Stimulated activated CD8-positive, alpha-beta memory T cell treated with anti-CD3 and anti-CD28 coated beads, Interleukin-4, amount 100 ng/mL, for 48 hours (primary cell): Measurements from ENCODE around the gene MAEA.
A peak's percentile ranks its signal among the peaks of the same experiment; 100 is the strongest.

ENCODE experiments used
- DNase-seq: peaks from one replicate; pipeline ENCODE4 v3.0.0-alpha.2; 2020

Gene MAEA

DNA sequence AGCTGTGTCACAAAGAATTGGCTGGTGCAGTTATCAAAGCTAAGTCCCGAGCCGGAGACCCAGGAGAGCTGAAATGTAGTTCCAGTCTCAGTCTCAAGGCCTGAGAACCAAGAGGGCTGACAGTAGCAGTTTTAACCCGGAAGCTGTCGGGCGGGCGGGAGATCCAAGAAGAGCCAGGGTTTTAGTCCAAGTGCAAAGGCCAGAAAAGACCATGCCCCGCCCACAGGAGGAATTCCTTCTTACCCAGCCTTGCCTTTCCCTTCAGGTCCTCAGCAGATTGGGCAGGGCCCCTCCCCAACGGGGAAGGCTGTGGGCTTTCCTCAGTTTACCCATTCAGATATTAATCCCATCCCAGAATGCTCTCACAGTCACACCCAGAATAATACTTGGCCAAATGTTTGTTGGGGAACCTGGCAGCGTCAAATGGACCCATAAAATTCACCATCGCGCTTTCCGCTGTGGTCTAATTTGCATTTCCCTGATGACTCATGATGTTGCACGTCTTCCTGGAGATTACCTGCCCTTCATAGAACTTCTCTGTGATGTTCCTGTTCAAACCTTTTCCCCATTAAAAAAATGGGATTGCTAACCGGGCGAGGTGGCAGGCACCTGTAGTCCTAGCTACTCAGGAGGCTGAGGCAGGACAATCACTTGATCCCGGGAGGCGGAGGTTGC is 16.2 kb downstream of the MAEA start:
- peak; percentile 59 for DNase-seq

DNA sequence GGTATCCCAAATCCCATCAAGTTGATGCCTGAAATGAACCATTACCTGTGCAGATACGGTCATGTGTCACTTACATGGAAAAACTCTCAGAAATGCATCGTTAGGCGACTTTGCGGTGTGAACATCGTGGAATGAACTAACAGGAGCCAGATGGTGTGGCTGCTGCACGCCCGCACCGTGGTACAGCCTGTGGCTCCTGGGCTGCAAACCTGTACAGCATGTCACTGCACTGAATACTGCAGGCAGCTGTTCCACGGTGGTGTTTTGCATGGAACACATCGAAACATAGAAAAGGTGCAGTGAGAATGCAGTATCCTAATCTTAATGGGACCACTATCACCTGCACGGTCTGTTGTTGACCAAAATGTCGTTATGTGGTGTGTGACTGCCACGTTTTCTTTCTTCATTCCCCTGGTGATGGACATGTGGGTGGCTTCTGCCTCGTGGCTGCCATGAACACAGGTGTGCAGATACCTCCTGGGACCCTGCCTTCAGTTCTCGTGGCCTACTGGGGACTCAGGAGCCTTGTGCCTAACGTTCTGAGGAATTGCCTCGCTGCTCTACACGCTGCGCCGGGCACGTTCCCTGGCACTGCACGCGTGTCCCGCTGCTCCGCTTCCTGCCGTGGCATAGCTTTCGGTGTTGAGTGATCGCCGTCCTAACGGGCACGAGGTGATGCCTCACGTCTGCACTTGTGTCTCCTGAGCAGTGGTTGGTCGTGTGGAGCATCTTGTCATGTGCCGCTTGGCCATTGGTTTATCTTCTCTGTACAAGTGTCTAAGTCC is 18.5 kb downstream of the MAEA start:
- DNase-seq = no peak

DNA sequence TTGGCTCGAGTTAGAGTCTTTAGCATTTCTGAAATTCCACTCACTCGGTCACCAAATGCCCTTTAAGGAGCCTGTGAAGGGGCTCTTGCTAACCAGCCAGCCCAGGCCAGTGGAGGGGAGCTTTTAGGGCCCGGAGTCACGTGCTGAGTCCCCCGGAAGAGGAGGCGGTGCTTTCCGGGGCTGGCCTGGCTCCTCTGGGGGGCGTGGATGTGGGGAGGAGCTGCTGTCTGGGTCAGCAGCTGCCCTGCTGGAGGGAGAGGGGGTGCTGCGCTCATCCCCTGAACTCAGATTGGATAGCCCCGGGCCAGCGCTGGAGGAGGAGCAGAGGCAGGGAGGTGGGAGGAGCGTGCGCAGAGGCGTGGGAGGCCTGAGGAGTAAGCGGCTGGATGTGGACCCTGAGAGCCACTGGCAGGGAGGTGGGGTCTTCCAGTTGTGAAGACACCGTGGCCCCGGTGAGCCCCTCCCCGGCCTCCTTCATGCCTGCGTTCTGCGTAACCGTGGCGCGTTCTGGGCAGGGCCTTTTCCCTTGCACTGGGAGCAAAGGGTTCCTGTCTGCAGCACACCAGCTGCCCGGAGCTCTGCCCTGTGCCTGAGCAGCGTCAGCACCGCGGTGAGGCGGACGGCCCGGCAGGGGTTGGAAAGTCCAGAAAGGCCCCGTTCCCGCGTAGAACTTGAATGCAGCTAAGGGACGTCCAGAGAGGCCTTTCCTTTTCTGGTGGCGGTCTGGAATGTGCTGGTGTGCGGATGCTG is 19.7 kb downstream of the MAEA start:
- peak; percentile 75 for DNase-seq

DNA sequence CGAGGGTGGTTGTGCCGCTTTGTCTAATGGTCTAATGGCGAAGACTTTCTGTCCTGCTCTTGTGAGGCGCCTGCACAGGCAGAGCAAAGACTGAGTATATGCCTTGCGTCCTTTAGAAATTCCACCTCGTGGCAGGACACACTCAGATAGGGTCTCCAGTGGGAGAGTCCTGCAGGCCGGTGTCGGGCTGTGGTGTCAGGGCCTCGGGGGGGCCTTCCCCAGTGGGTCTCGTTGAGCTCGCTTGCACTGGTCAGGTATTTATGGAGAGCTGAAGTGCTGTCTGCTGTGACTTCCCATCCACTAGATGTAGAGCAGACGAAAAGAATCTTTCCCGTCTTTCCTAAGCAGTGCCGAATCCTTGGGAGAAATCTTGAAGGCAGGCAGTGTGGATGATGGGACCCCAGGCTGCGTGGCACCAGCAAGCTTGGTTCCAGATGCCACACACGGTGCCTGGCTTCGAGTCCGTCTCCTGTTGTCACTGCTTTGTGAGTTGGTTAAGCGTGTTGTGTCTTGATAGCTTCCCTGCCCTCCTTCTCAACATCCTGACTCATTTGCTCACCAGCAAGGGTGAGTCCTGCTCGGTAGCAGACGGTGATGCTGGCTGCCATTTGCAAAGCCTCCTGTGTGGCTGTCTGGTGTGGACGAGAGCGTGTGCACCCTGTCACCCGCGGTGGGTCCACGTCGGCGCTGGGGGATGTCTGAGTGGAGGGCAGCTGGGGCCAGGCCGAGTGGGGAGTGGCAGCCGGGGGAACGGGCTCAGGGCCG is 20.5 kb downstream of the MAEA start:
- DNase-seq = no peak

DNA sequence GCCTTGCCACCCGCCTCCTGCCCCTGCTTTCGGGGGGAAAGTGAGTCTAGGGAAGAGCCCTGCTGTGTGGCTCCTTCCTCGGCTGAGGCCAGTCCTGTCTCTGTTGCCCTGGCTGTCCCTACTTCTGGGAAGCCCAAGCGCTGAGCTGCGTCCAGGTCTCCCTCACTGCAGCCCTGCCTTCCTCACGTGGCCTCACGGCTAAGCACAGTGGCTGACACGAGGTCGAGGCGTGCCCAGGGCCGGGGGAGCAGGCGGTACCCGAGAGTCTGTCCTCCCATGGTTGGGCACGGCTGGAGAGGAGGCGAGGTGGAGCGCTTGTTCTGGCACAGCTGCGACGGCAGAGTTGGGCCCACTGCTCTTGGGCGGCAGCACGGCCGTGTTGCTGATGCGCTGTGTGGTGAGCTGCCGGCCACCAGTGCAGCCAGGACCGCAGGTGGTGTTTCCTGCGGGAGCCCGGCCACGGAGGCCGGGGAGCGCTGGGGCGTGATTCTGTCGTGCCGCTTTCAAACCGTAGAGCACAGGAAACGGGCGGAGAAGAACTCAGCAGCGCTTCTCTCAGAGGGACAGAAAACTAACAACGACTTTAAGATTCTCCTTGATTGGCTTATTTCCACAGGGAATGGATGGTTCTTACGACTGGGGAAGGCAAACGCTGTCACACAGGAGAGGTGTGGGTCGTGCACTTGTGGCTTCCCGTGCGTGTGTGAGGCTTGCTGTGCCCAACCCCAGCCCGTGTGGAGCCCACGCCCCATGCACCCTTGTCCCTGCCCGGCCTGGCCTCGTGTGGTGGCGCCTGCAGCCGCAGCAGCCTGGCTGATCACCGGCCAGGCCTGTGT is 21.3 kb downstream of the MAEA start:
- DNase-seq = no peak

DNA sequence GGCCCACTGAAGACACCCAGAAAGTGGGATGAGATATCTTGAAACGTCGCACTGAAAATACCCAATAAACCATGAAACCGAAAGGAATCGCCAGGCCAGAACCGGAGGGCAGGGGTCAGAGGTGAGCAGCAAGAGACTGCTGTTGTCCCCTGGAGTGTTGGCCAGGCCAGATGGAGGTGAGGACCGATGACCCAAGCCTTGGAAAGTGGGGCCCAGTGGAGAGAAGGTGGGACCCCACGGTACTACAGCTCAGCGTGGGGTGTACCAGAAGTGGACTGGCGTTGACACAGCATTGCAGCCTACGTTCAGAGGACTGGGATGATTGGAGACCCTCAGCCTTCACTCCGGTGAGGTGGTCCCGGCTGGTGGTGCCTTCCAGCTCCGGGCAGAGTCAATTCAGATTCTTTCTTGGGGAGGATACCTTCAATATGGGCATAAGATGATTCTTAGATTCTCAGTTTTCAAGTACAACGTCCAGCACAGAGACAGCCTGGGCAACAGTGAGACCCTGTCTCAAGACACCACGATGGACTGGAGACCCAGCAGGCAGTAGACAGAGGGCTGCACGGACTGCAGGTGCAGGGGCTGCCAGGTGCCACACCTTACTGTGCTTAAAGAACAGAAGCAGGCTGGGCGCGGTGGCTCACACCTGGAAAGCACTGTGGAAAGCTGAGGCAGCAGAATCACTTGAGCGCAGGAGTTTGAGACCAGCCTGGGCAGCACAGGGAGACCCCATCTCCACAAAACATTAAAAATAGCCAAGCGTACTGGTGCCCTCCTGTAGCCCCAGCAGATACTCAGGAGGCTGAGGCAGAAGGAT is 23.3 kb downstream of the MAEA start:
- no peak for DNase-seq

DNA sequence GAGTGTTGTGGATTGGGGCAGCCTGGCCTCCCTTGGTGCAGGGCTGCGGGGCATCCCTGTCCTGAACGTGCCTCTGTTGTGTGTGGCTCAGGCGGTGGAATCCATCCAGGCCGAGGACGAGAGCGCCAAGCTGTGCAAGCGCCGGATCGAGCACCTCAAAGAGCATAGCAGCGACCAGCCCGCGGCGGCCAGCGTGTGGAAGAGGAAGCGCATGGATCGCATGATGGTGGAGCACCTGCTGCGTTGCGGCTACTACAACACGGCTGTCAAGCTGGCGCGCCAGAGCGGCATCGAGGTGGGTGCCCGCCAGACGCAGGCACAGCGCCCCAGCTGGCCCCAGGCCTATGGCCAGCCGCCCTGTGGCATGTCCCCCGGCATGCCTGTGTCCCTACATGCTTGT is 25.6 kb downstream of the MAEA start:
- no peak for DNase-seq

DNA sequence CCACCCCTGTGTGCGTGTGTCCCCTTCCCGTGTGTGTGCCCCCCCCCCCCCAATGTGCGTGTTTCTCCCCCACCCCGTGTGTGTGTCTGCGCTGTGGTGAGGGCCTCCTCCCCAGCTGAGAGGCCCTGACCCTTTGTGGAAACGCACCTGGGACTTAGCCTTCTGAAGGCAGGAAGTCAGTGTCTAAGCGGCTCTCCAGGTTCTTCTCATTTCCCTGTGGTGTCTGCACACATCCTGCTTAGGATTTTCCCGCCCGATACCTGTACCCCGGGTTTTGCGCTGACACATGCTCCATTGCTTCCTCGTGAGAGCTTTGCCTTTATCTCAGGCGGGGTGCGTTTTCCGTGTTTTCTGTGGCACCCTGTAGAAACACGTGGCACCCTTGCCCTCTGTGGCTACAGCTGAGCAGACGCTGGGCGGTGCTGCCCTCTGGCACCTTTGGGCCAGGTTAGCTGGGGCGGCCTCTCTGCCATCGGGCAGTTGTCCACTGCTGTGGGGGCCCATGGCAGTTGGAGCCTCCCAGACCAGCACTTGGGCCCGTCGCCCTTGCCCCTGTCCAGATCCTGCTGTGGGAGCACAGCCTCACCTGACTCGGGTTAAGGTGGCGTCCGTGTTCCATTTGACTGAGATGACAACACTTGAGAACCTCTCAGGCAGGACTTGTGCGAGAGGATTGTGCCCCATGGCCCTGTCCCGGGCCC is 26.3 kb downstream of the MAEA start:
- DNase-seq = no peak

DNA sequence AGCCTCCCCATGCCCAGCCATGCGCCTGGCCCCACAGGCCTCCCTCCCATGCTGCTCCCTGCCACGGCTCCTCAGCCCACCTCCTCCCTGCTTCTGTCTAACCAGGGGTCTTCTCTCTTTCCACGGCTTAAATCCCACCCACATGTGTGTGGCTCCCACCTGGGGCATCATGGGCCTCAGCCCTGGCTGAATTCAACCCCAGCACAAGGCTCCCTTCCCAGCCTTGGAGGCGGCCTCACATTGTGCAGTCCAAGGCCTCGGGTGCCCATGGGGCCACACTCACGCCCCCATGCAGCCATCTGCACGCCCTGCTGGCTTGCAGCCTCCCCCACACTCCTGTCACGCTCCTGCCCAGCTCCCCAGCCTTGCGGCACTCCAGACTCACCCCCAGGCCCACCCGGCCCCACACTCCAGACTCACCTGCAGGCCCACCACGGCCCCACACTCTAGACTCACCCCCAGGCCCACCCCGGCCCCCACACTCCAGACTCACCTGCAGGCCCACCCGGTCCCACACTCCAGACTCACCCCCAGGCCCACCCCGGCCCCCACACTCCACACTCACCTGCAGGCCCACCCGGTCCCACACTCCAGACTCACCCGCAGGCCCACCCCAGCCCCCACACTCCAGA is 27.0 kb downstream of the MAEA start:
- DNase-seq = no peak

DNA sequence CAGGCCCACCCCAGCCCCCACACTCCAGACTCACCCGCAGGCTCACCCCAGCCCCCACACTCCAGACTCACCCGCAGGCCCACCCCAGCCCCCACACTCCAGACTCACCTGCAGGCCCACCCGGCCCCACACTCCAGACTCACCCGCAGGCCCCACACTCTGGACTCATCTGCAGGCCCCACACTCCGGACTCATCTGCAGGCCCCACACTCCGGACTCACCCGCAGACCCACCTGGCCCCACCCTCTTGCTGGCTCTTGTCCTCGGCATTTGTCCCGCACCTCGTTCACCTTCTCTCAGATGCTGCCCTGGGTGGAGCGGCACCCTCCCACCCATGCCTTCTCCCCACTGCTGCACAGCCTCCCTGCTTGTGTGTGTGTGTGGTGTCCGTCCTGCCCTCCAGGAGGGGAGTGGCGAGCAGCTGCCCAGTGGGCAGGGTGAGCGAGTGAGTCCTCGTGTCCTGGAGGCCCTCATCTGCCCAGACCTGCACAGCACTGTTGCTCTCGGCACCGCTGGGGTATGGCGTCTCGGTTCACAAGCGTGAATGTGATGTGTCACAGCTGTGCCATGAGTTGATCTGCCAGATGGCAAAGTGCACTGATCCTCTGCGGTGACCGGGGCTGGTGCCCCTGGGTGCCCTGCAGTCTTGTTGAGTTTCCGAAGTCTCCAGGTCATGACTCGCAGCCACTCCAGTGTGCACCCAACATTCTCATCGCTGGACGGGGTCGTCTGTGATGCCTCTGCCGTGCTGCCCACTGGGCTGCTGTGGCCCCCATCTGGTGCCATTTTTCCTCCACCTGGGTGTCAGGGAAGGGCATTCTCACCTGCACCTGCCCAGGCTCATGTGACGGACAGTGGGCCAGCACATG is 27.7 kb downstream of the MAEA start:
- DNase-seq = no peak

DNA sequence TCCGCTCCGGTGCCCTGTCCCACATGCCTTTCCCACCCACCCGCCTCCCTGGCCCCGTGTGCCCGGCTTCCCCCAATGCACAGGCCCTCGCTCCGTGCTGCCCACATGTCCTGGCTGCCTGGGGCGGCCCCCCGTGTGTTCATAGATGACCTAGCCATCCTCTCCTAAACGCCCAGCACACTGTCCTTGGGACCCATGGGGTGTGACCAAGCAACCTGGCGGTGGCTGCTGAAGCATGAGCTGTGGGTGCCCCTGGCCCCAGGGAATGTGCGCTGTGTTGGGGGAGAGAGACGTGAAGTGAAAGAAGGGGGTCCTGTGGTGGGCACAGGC is 28.3 kb downstream of the MAEA start:
- no peak for DNase-seq

DNA sequence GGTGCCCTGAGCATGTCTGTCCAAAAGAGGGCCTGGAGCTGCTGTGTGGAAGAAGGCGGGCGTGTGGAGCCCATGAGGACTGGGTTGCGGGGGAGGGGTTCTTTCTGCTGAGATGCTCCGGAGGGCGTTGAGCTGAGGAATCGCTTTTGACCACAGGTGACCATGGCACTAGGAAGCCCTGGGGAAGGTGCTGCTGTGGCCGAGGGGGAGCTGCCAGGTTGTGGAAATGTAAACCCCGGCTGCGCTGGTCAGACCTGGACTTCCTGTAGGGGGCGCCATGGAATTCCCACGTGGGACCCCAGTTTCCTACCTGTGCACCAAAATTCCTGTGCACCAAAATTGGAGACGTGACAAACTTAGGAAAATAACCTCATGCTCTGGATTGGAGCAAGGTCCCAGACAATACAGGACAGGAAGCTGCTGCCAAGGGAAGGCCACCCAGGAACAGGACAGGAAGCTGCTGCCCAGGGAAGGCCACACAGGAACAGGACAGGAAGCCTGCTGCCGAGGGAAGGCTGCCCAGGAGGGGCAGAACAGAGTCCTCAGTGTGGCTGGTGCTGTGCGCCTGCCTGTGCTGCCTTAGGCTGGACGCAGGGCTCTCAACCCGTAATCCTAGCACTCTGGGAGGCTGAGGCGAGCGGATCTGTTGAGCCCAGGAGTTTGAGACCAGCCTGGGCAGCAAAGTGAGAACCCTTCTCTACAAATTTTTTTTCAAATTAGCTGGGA is 29.0 kb downstream of the MAEA start:
- DNase-seq = peak; percentile 61

DNA sequence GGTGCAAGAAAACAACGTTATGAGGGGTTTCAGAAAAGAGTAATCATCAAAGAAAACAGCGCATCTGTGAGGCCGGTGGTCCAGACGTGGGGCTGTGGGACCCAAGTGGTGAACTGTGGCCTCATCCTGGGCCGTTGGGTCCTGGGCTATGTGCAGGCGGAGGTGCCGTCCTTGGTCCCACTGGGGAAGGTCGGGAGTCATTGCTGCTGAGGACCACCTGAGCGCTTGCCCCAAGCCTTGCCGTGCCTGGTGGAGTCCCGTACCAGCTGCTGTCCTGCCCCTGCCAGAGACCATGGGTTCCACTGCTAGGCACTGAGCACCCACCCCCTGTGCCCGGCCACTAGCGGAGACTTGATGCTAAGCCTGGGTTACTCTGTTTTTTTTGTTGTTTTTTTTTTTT is 31.8 kb downstream of the MAEA start:
- no peak for DNase-seq

DNA sequence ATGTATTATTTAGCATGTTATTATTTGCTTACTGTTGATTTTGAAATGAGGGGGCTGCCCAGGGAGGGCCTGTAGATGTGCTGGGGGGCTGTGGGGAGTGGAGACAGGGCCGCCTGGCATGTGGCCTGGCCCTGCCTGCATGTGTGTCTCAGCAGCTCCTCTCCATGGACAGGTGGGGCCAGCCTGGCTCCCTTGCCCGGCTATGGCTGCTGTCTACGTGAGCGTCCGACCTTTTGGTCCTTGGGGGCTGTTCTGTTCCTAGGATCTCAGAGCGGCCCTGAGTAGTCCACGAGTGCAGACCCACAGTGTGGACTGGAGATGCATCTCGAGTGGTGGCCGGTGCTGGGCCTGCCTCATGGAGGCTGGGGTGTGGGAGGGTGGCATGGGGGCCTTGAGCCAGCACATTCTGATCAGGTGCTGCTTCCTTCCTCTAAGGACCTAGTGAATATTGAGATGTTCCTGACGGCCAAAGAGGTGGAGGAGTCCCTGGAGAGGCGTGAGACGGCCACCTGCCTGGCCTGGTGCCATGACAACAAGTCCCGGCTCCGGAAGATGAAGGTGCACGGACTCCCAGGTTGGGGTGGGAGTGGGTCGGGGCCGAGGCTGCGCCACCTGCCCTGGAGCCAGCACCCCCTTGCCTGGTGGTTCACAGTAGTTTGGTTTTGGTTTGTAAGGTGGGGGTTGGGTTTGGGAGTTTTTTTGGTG is 32.4 kb downstream of the MAEA start:
- DNase-seq = no peak

DNA sequence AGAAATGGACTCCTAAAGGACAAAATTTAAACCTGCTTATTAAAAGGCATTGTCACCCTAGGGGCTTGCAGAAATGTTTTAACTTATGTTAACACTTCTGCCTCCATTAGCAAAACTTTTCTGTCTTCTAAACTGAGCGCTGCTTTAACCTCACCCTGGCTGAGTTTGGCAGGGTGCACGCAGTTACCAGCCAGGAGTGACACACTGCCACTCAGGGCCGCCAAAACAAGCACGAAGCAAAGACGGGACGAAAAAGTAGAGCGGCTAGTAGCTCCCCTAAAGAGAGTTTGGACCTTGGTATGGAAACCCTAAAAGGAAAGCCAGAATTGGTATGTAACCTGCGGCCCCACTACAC is 33.6 kb downstream of the MAEA start:
- no peak for DNase-seq

DNA sequence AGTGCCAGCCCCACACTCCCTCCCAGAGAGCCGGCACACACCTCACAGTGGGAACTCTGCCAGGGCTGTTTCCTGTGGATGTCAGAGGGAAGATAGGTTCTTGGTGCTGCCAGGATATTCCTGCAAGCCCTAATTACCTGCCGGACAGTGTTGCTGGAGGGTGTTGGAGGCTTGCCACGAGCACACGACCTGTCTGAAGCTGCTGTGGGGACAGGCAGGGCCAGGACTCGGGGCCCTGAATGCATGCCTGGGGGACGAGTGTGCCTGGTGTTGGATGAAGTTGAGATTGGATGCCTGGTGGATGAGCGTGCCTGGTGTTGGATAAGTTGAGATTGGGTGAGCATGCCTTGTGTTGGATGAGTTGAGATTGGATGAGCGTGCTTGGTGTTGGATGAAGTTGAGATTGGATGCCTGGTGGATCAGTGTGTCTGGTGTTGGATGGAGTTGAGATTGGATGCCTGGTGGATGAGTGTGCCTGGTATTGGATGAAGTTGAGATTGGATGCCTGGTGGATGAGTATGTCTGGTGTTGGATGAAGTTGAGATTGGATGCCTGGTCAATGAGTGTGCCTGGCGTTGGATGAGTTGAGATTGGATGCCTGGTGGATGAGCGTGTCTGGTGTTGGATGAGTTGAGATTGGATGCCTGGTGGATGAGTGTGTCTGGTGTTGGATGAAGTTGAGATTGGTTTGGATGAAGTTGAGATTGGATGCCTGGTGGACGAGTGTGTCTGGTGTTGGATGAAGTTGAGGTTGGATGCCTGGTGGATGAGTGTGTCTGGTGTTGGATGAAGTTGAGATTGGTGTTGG is 34.1 kb downstream of the MAEA start:
- no peak for DNase-seq
